Neural crest cell (in vitro differentiated cells): ENCODE measurements around the gene HEG1. TPM values are rescaled to one million over a fixed set of nuclear protein-coding genes. Genes with fewer than 3 reads are reported as not detected.

Source experiments
- DNase-seq: peaks from one replicate; pipeline ENCODE4 v3.0.0; 2021; ENCODE audit warnings: low read depth, mixed read lengths, low spot score
- H3K27ac Mint-ChIP-seq: one replicate; pipeline ENCODE4 v1.8.0; 2021; ENCODE audit warnings: mild to moderate bottlenecking, mixed read lengths; ENCODE audit not compliant: unreplicated experiment
- H3K27me3 Mint-ChIP-seq: 2 replicates; pipeline ENCODE4 v1.8.0; 2021; ENCODE audit warnings: low read depth, mild to moderate bottlenecking, mixed read lengths
- H3K36me3 Mint-ChIP-seq: 2 replicates; pipeline ENCODE4 v1.8.0; 2021; ENCODE audit warnings: low read depth, mild to moderate bottlenecking, mixed read lengths
- H3K4me1 Mint-ChIP-seq: 2 replicates; pipeline ENCODE4 v1.8.0; 2021; ENCODE audit warnings: mixed read lengths
- H3K4me3 Mint-ChIP-seq: one replicate; pipeline ENCODE4 v1.8.0; 2021; ENCODE audit warnings: mild to moderate bottlenecking, mixed read lengths
- H3K9me3 Mint-ChIP-seq: 2 replicates; pipeline ENCODE4 v1.8.0; 2021; ENCODE audit warnings: mixed read lengths
- CTCF ChIP-seq: fragments of 200-600 bp; sonication (generic); conservative IDR thresholded peaks from 2 replicates; pipeline ENCODE4 v1.5.0; 2021; ENCODE audit warnings: antibody characterized with exemption, mild to moderate bottlenecking
- total RNA-seq: library from RNA; stranded (reverse); gene quantifications from 2 replicates; pipeline ENCODE4 v1.2.1, GENCODE V29; 2021

The HEG1 gene
- total RNA-seq, 1 donor from 2014 or later = 32.0 TPM

- peaks cover 2% of the 10 kb centered on the region for H3K27me3 Mint-ChIP-seq
- peak overlapping the region; percentile 5 for H3K27ac Mint-ChIP-seq
- peaks cover 23% of the 10 kb centered on the region for H3K4me1 Mint-ChIP-seq
- H3K4me3 Mint-ChIP-seq = peak overlapping the region; percentile 41
- no peak for TF ChIP-seq CTCF
- H3K36me3 Mint-ChIP-seq = peaks cover 30% of the 10 kb centered on the region
- no peak for DNase-seq
- H3K9me3 Mint-ChIP-seq = peaks cover 12% of the 10 kb centered on the region
Observed at GRCh38 chr3:125032100-125032643, 23.6 kb downstream of the HEG1 start.

- Mint-ChIP-seq H3K36me3 (peaks cover 32% of the 10 kb centered on the region), H3K4me1 (peaks cover 23% of the 10 kb centered on the region), H3K9me3 (peaks cover 11% of the 10 kb centered on the region), H3K4me3 (no peak overlapping the region), H3K27me3 (peaks cover 2% of the 10 kb centered on the region), H3K27ac (no peak overlapping the region)
- no peak for DNase-seq
- TF ChIP-seq CTCF = no peak
Observed at GRCh38 chr3:125031544-125031943, 24.3 kb downstream of the HEG1 start.

- Mint-ChIP-seq H3K9me3 (peaks cover 4% of the 10 kb centered on the region), H3K4me1 (peaks cover 23% of the 10 kb centered on the region), H3K27ac (no peak overlapping the region), H3K4me3 (no peak overlapping the region), H3K36me3 (peaks cover 29% of the 10 kb centered on the region), H3K27me3 (no peaks in the 10 kb centered on the region)
- no peak for TF ChIP-seq CTCF
- no peak for DNase-seq
Observed at GRCh38 chr3:125028657-125029056, 27.1 kb downstream of the HEG1 start.

- TF ChIP-seq CTCF = no peak
- Mint-ChIP-seq H3K27me3 (no peaks in the 10 kb centered on the region), H3K4me1 (no peaks in the 10 kb centered on the region), H3K4me3 (no peak overlapping the region), H3K36me3 (peaks cover 29% of the 10 kb centered on the region), H3K9me3 (no peaks in the 10 kb centered on the region), H3K27ac (no peak overlapping the region)
- DNase-seq = no peak
Observed at GRCh38 chr3:125025642-125026041, 30.2 kb downstream of the HEG1 start.

GRCh38 chr3:125024817-125025216 lies 31.0 kb downstream of the HEG1 start:
- peaks cover 33% of the 10 kb centered on the region for H3K36me3 Mint-ChIP-seq

More at GRCh38 chr3:125024817-125025216, 31.0 kb downstream of the HEG1 start:
- Mint-ChIP-seq H3K27ac (no peak overlapping the region), H3K27me3 (no peaks in the 10 kb centered on the region), H3K4me1 (no peaks in the 10 kb centered on the region), H3K9me3 (no peaks in the 10 kb centered on the region), H3K4me3 (no peak overlapping the region)
- no peak for TF ChIP-seq CTCF
- DNase-seq = no peak
